Measurements from ENCODE around the gene MARVELD3.

MARVELD3 gene

GRCh38 chr16:71625113-71625850, 702 bp upstream of the MARVELD3 start:
- CTCF ChIA-PET, result interaction anchor here (1.2 kb wide), 1 partner anchor 15 kb away, joined by 3 read pairs; no protein-coding TSS in a partner anchor
- DNase-seq (ENCODE audit: extremely low spot score), result no peak
- no peak for TF ChIP-seq CTCF (IDR thresholded peaks at IDR 0.05; ENCODE audit: control extremely low read depth, extremely low read depth, low read depth, missing control alignments)
- POLR2A ChIA-PET, result no interaction called here

GRCh38 chr16:71626858-71627213, 852 bp downstream of the MARVELD3 start:
- DNase-seq (ENCODE audit: extremely low spot score), result no peak
- CTCF ChIA-PET, result no interaction called here
- POLR2A ChIA-PET, result no interaction called here
- no peak for TF ChIP-seq CTCF (IDR thresholded peaks at IDR 0.05; ENCODE audit: control extremely low read depth, extremely low read depth, low read depth, missing control alignments)

GRCh38 chr16:71627731-71628181, 1.8 kb downstream of the MARVELD3 start:
- CTCF ChIA-PET, result interaction anchor here (0.7 to 1.5 kb wide), 2 partner anchors 10 to 16 kb away, joined by 3 to 5 read pairs; no protein-coding TSS in a partner anchor
- TF ChIP-seq CTCF (IDR thresholded peaks at IDR 0.05; ENCODE audit: control extremely low read depth, extremely low read depth, low read depth, missing control alignments), result no peak
- DNase-seq (ENCODE audit: extremely low spot score), result no peak
- POLR2A ChIA-PET, result no interaction called here

GRCh38 chr16:71628810-71629209, 2.8 kb downstream of the MARVELD3 start:
- DNase-seq (ENCODE audit: extremely low spot score), result no peak
- no peak for TF ChIP-seq CTCF (IDR thresholded peaks at IDR 0.05; ENCODE audit: control extremely low read depth, extremely low read depth, low read depth, missing control alignments)
- ChIA-PET CTCF (interaction anchor here (1.2 to 1.5 kb wide), 2 partner anchors 11 to 18 kb away, joined by 3 to 5 read pairs; no protein-coding TSS in a partner anchor), POLR2A (interaction anchor here (0.6 kb wide), 1 partner anchor 15 kb away, joined by 5 read pairs; no protein-coding TSS in a partner anchor)

DNA sequence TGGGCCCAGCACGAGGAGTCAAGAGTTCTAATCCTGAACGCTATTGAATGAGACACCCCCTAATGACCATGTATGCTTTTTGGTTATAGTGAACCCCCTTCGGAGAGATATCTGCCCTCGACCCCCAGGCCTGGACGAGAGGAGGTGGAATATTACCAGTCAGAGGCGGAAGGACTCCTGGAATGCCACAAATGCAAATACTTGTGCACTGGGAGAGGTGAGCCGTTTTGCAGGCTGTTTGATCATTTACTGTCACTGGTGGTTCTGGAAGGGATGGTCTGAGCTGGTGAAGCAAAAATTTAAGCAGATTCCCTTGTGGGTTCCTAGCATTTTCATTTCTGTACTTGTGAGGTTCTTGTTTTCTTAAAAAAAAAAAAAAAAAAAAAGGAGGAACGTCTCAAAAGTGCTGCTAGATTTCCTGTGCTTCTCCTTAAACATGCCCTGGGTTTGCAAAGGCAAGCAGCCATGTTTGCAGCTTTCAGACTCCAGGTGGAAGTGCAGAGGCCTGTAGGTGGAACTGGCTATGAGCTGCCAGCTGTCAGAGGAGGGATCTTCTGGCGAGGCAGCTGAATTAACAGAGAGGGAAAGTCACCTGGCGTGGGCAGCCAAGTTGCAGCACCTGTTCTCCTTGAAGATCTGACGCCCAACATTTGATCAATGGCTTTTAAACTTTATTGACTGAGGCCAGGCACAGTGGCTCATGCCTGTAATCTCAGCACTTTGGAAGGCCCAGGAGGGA, 3.5 kb downstream of the MARVELD3 start:
- POLR2A ChIA-PET, result interaction anchor here (0.5 to 0.6 kb wide), 2 partner anchors 15 to 220 kb away, joined by 3 to 5 read pairs; no protein-coding TSS in a partner anchor
- no peak for DNase-seq (ENCODE audit: extremely low spot score)

More for the DNA sequence above, 3.5 kb downstream of the MARVELD3 start:
- TF ChIP-seq CTCF (IDR thresholded peaks at IDR 0.05; ENCODE audit: control extremely low read depth, extremely low read depth, low read depth, missing control alignments), result no peak
- CTCF ChIA-PET, result interaction anchor here (1.2 kb wide), 1 partner anchor 19 kb away, joined by 3 read pairs; no protein-coding TSS in a partner anchor
